Activated naive CD8-positive, alpha-beta T cell (primary cell): ENCODE data around the gene PGGHG.
"Not testable (repeated sequence)": the region's sequence is repeated elsewhere in the genome, so short reads cannot be mapped to it uniquely, and the experiment has no call there.

Source experiments
- H3K27ac Mint-ChIP-seq: one replicate; pipeline ENCODE4 v1.8.0; 2021; ENCODE audit warnings: mixed read lengths
- H3K27me3 Mint-ChIP-seq: one replicate; pipeline ENCODE4 v1.8.0; 2021; ENCODE audit warnings: mixed read lengths
- H3K36me3 Mint-ChIP-seq: one replicate; pipeline ENCODE4 v1.8.0; 2021; ENCODE audit warnings: mixed read lengths
- H3K4me1 Mint-ChIP-seq: one replicate; pipeline ENCODE4 v1.8.0; 2021; ENCODE audit warnings: low read depth, mixed read lengths
- H3K4me3 Mint-ChIP-seq: one replicate; pipeline ENCODE4 v1.8.0; 2021; ENCODE audit warnings: mild to moderate bottlenecking, mixed read lengths
- H3K9me3 Mint-ChIP-seq: one replicate; pipeline ENCODE4 v1.8.0; 2021; ENCODE audit warnings: low read depth, mixed read lengths

PGGHG gene

GRCh38 chr11:330694-331357 is 41.9 kb downstream of the PGGHG start:
- Mint-ChIP-seq H3K27ac (peak overlapping the region; percentile 74), H3K4me1 (peaks cover 67% of the 10 kb centered on the region), H3K36me3 (no peaks in the 10 kb centered on the region), H3K27me3 (no peaks in the 10 kb centered on the region), H3K4me3 (peak overlapping the region; percentile 49), H3K9me3 (no peaks in the 10 kb centered on the region)

- Mint-ChIP-seq H3K27me3 (no peaks in the 10 kb centered on the region), H3K4me1 (peaks cover 67% of the 10 kb centered on the region), H3K4me3 (peak overlapping the region; percentile 49), H3K9me3 (no peaks in the 10 kb centered on the region), H3K27ac (peak overlapping the region; percentile 34), H3K36me3 (no peaks in the 10 kb centered on the region)
Observed at GRCh38 chr11:331358-332060, 42.6 kb downstream of the PGGHG start.

- Mint-ChIP-seq H3K9me3 (no peaks in the 10 kb centered on the region), H3K27ac (peak overlapping the region; percentile 22)
Observed at GRCh38 chr11:332651-333480, 43.9 kb downstream of the PGGHG start.

GRCh38 chr11:333616-334263 is 44.8 kb downstream of the PGGHG start:
- H3K27ac Mint-ChIP-seq, H3K9me3 Mint-ChIP-seq, H3K4me3 Mint-ChIP-seq: not testable (repeated sequence)

More at GRCh38 chr11:332651-333480, 43.9 kb downstream of the PGGHG start:
- Mint-ChIP-seq H3K4me1 (peaks cover 63% of the 10 kb centered on the region), H3K4me3 (no peak overlapping the region), H3K36me3 (no peaks in the 10 kb centered on the region), H3K27me3 (no peaks in the 10 kb centered on the region)

GRCh38 chr11:334264-334994 is 45.5 kb downstream of the PGGHG start:
- H3K9me3 Mint-ChIP-seq: no peaks in the 10 kb centered on the region
- no peak overlapping the region for H3K27ac Mint-ChIP-seq
- no peak overlapping the region for H3K4me3 Mint-ChIP-seq
- H3K27me3 Mint-ChIP-seq: no peaks in the 10 kb centered on the region
- peaks cover 55% of the 10 kb centered on the region for H3K4me1 Mint-ChIP-seq
- no peaks in the 10 kb centered on the region for H3K36me3 Mint-ChIP-seq

More at GRCh38 chr11:333616-334263, 44.8 kb downstream of the PGGHG start:
- H3K4me1 Mint-ChIP-seq: peaks cover 61% of the 10 kb centered on the region
- H3K27me3 Mint-ChIP-seq, H3K36me3 Mint-ChIP-seq: not testable (repeated sequence)

- peak overlapping the region; percentile 13 for H3K27ac Mint-ChIP-seq
Observed at GRCh38 chr11:335779-336658, 47.1 kb downstream of the PGGHG start.

GRCh38 chr11:336659-337198 is 47.8 kb downstream of the PGGHG start:
- Mint-ChIP-seq H3K4me3 (no peak overlapping the region), H3K27me3 (no peaks in the 10 kb centered on the region), H3K9me3 (no peaks in the 10 kb centered on the region), H3K36me3 (peaks cover 2% of the 10 kb centered on the region), H3K27ac (peak overlapping the region; percentile 13), H3K4me1 (peaks cover 48% of the 10 kb centered on the region)

More at GRCh38 chr11:335779-336658, 47.1 kb downstream of the PGGHG start:
- H3K4me1 Mint-ChIP-seq: peaks cover 49% of the 10 kb centered on the region
- no peaks in the 10 kb centered on the region for H3K36me3 Mint-ChIP-seq
- H3K9me3 Mint-ChIP-seq: no peaks in the 10 kb centered on the region
- no peaks in the 10 kb centered on the region for H3K27me3 Mint-ChIP-seq
- no peak overlapping the region for H3K4me3 Mint-ChIP-seq

GRCh38 chr11:337711-338110 is 48.8 kb downstream of the PGGHG start:
- Mint-ChIP-seq H3K36me3 (peaks cover 2% of the 10 kb centered on the region), H3K27ac (no peak overlapping the region), H3K27me3 (no peaks in the 10 kb centered on the region), H3K9me3 (no peaks in the 10 kb centered on the region), H3K4me1 (peaks cover 46% of the 10 kb centered on the region), H3K4me3 (no peak overlapping the region)

- Mint-ChIP-seq H3K27me3 (no peaks in the 10 kb centered on the region), H3K4me1 (peaks cover 38% of the 10 kb centered on the region), H3K4me3 (no peak overlapping the region), H3K9me3 (no peaks in the 10 kb centered on the region), H3K36me3 (peaks cover 2% of the 10 kb centered on the region), H3K27ac (no peak overlapping the region)
Observed at GRCh38 chr11:339963-340362, 51.0 kb downstream of the PGGHG start.

- Mint-ChIP-seq H3K9me3 (no peaks in the 10 kb centered on the region), H3K4me1 (peaks cover 36% of the 10 kb centered on the region), H3K4me3 (no peak overlapping the region), H3K36me3 (peaks cover 2% of the 10 kb centered on the region), H3K27me3 (no peaks in the 10 kb centered on the region), H3K27ac (no peak overlapping the region)
Observed at GRCh38 chr11:340539-341512, 51.9 kb downstream of the PGGHG start.

- H3K9me3 Mint-ChIP-seq: no peaks in the 10 kb centered on the region
- H3K27me3 Mint-ChIP-seq: no peaks in the 10 kb centered on the region
- H3K4me3 Mint-ChIP-seq: no peak overlapping the region
- peaks cover 2% of the 10 kb centered on the region for H3K36me3 Mint-ChIP-seq
- peaks cover 25% of the 10 kb centered on the region for H3K4me1 Mint-ChIP-seq
- peak overlapping the region; percentile 13 for H3K27ac Mint-ChIP-seq
Observed at GRCh38 chr11:342328-342727, 53.4 kb downstream of the PGGHG start.

GRCh38 chr11:344836-345578 is 56.1 kb downstream of the PGGHG start:
- Mint-ChIP-seq H3K9me3 (no peaks in the 10 kb centered on the region), H3K27ac (no peak overlapping the region), H3K27me3 (no peaks in the 10 kb centered on the region), H3K36me3 (peaks cover 2% of the 10 kb centered on the region), H3K4me3 (no peak overlapping the region), H3K4me1 (peaks cover 23% of the 10 kb centered on the region)
